ENCODE measurements around the gene GORASP2.
A peak's percentile ranks its signal among the peaks of the same experiment; 100 is the strongest.

Gene GORASP2

DNA sequence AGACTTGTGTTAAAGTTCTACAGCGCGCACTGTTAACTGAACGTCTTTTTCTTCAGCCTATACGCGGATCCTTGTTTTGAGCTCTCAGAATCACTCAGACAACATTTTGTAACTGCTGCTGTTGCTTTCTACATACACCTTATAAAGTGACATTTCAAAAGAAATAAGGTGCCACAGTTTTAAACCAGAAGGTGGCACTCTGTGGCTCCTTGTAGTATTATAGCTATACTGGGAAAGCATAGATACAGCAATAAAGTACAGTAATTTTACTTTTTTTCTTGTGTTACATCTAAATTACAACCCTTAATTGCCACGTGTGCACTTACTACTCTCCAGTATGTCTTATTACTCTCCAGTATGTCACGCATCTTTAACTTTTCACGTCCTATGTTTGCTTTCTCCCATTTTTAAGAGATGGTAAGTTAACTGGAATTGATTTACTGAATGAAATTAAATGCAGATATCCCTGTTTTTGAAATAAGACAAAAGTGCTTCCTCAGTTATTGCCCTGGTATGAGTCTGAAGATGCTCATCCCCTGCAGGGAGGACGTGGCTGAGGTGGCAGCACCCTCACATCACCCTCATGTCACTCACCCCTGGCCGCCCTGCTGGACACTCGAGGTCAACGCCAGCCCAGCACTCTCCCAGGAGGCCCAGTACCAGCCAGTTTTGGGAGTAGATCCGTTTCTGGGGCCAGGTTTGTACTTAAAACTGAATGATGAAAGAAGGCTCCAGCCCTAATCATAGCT, 37.8 kb downstream of the GORASP2 start:
- no peak for DNase-seq (ENCODE audit: low read depth in 2 of 2)

DNA sequence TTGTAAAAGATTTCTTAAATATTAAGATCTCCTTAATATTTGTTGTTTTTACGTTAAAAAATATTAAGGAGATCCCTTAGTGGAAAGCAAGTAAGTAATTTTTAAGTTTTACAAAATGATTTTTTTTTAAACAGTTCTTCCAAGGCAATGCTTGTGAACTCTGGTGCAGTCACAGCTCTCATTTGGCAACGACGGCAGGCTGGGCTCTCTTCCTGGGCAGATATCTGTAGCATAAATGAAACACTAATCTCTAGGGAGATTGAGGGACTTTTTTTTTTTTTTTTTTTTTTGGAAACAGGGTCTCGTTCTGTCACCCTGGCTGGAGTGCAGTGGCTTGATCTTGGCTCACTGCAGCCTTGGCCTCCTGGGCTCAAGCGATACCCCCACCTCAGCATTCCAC, 38.5 kb downstream of the GORASP2 start:
- no peak for DNase-seq (ENCODE audit: low read depth in 2 of 2)

DNA sequence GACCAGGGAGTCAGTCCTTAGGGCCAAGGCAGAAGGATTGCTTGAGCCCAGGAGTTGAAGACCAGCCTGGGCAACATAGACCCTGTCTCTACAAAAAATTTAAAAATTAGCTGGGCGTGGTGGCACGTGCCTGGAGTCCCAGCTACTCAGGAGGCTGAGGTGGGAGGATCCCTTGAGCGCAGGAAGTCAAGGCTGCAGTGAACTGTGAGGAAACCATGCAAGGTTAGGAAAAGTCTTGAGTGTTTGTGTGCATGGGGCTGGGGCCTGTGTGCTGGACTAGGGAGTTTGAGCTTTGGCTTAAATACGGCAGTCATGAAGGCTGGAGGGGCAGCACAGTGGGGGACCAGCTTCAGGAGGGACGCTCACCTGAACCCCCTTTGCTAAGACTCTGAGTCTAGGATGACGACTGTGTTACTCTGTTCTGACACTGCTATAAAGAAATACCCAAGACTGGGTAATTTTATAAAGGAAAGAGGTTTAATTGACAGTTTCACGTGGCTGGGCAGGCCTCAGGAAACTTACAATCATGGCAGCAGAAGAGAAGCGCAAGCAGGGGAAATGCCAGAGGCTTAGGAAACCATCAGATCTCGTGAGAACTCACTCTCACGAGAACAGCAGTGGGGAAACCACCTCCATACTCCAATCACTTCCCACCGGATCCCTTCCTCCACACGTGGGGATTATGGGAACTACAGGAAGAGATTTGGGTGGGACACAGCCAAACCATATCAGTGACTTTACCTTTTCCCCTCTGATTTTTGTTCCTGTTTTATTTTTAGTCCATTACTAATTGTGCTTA, 39.4 kb downstream of the GORASP2 start:
- no peak for DNase-seq (ENCODE audit: low read depth in 2 of 2)

DNA sequence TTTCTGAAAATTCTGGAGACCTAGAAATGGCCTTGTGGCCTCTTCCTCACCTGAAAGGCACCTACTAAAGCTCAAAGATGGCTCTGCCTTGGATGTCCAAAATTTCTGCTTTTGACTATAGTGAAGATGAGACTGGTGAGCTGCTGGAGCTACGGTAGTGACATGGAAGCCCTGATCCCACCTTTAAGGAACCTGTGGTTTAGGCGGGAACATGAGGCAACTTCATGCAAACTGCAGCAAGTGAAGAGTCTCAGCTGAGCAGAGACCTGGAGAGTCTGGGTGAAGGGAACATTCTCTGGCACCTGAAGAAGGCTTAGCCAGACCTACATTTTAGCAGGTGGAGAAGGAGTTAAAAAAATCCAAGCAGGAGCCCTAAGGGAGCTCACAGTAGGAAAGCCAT, 40.0 kb downstream of the GORASP2 start:
- no peak for DNase-seq (ENCODE audit: low read depth in 2 of 2)

DNA sequence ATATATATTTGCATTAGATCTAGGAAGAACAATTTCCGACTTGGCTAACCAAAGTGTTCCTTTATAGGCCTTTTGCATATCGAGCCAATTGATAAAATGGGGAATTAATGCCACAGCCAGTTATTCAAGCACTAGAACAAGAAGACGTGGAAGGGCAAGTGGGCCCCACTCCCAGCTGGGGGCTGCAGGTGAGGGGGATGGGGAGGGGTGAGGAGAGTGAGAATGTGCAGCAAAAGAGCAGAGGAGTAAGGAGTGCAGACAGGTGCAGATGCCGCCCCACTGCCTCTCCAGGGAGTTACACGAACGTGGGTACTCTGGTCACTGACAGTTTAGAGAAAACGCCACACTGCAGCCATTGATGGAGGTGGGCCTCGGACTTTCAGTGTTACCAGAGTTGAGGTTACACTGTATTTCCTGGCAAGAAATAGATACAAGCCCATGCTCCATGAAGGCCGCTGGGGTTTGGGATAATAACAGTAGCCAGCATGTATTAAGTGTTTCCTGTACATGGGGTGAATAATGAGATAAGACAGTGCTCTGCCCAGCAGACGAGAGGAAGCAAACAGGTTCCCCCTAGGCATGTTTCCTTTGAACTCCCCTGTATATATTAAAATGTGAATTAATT, 40.9 kb downstream of the GORASP2 start:
- DNase-seq (ENCODE audit: low read depth in 2 of 2): no peak

DNA sequence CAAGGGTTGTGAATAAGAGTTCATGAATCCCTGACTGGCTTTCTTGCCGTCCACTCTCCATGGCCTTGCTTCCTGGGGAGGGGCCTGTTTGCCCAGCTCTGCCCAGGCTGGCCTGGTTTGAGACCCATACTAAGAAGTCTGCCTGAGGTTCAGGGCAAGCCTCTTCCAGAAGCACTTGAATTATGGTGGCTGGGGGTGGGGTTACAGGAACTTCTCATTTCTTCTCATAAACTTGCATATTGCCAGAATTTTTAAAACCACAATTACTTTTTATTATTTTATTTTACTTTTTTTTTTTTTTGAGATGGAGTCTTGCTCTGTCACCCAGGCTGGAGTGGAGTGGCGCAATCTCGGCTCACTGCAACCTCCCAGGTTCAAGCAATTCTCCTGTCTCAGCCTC, 42.0 kb downstream of the GORASP2 start:
- DNase-seq (ENCODE audit: low read depth in 2 of 2): no peak

DNA sequence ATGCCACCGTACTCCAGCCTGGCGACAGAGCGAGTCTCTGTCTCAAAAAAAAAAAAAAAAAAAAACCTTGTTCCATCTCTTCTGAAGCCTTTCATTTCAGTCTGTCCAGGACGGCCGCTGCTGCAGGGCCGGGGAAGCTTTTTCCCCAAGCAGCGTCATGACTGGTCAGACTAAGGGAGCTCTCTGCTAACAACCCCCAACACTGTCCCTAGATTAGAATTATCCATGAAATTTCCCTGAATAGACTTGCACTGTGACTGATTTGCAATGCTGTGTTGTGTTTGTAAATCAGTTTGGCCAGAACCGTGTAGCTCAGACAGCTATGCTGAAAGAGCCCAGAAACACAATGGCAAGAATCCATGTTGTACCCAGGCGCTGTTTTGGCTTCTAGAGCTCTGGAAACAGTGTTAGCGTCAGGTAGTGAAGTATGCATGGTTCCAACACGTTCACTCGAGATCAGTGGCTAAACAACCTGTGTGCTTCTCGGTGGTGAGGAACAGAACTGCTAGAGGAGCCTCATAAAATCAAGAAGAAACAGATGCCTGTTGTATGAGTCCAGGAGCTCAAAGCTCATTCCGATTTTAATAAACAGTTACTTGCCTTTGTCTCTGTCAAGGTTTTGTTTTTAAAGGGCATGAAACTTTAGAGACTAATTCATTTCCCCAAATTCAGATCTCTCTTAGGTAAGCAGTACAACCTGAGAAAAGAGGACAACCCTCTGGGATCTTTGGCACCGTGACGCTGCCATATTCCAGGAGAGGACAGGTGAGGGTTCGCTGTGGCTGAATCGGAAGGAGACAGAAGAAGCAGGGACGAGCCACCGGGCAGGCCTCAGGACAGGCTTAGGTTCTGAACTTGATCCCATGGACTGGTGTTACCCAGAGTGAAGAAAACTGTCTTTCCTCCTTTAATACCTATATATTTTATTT, 43.5 kb downstream of the GORASP2 start:
- no peak for DNase-seq (ENCODE audit: low read depth in 2 of 2)

DNA sequence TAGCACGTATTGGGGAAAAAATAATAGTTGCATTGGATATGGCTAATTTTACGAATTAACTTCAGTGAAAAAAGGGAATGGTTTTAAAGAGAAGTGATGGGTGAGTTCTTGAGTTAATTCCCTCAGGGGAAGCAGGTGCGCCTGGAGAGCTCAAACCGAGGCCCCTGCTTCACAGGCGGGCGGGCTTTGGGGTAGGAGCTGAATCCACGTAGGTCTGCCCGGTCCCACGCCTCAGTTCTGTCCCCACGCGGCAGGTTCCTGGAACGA, 44.1 kb downstream of the GORASP2 start:
- no peak for DNase-seq (ENCODE audit: low read depth in 2 of 2)

DNA sequence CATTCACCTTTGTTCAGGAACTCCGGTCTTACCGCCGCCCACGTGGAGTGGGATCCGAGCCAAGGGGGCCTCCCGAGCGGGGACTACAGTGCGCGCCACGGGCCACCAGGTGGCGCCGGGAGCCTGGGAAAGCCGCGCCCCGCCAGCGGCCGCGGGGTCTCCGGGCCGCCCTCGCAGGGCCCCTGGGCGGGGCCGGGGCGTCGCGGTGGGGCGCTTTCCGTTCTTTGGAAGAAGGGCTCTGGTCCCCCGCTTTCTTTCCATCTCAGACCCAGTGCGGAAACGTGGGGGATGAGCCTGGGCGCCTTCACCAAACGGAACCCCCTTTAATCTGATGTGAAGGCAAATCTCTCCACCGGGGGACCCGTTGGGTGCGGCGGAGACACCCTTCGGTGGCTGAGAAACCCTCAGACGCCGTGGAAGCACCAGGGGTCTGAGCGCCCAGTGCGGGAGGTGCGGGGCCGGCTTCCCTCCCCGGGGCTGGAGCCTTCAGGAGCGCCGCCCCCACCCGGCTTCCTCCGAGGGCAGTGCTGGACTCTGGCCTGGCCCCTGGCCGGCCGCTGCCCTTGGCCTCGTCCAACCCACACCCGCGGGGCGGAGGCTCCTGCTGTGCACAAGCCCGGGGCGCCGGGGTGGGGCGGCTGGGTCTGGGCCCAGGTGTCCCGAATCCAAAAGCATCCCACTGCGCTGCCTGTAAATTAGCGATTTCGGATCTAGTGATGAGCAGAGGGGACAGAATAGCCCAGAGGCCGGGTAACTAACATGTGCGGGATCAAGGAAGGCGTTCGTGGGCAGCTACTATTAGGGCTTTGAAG, 44.6 kb downstream of the GORASP2 start:
- peak; percentile 78 to 85 for DNase-seq (ENCODE audit: low read depth in 2 of 2)

DNA sequence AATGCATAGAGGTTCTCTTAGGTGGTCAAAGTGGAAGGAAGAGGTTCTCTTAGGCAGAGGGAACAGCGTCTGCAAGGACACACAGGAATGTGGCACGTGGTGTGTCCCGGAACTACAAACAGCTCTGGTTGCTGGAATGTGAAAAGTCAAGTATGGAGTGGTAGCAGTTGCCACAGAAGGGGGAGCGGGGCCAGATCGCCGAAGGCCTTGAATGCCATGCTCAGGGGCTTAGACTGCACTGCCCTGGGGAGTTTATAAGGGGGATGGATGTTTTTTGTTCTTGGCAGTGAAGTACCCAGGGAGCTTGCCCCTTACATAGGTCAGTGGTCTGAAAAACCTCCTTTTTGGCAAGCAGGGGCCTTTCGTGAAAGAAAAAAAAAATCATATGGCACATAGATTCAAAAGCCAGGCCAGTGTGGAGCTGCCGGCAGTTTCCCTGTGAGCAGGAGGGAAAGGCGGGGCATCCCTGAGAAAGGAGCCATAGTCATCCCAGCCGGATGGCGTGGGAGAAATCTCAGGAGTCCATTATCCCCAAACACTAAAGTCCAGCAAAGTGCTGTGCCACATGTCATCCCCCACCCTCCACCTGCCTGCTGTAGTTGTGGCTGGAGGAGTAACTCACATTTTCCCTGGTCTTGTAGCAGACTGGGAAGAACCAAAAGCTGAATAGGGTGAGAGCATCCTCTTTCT, 45.4 kb downstream of the GORASP2 start:
- DNase-seq (ENCODE audit: low read depth in 2 of 2): no peak

DNA sequence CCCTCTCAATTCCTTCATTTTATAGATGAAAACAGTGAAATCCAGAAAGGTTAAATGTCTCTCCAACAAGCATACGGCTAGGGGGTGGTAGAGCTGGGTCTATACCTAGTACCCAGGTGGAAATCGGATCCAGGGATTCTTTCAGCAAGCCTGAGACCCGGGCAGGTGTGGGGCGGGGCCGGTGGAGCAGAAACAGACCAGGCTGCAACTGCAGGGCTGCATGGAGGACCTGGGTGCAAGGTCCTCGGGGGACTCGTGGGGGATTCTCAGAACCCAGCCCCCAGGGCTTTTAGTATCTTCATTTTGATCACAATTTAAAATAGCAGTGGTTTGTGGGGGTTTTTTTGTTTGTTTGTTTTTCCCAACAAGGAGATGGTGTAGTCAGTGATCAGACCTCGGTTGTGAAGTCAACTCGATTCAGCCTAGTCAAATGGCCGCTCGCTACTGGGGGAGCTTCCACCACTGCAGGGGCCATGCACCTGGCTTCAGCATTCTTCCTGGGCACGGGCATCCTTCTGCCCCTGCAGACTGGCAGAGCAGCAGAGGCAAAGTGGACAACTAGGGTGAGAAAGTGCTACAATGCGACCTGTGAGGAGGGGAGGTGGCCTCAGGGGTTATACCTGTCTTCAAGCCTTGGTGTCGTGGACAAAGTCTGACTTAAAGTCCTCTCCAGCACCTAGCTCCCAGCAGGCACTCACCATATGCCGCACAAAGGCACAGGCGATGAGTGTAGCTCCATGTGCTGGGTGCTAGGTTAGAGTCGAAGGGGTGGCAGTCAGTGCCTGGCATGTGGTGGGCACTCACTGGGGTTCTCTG, 46.3 kb downstream of the GORASP2 start:
- no peak for DNase-seq (ENCODE audit: low read depth in 2 of 2)

DNA sequence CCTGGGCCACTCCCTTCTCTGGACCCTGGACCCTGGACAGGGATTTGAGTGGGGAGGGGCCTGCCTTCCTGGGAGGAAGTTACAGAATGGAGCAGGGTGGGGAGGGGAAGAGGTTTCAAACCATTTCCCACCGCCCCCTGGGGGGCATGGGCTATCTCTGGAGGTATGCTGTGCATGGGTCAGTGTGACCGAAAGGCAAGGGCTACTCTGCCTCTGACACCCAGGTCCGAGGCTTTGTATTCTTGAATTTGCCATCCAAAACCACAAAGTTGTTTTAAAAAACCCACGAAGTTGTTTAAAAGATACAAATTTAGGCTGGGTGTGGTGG, 46.9 kb downstream of the GORASP2 start:
- no peak for DNase-seq (ENCODE audit: low read depth in 2 of 2)

DNA sequence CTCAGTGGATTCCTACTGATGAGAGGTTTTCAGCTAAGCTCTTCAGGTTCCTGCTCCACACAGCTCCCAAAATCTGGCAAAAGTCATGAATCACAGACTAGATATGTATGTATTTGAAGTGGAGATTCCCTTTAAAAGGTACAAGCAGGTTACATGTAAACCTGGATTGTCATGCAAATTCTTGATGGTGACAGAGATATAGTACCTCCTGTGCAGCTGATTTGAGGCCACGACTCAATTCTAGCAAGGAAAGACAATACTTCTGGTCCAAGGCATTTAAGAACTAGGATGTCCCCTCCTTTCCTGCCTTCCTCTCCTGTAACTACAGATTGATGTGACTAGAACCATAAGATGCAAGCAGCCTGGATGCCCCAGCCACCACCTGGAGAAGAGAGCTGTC, 55.0 kb downstream of the GORASP2 start:
- DNase-seq (ENCODE audit: low read depth in 2 of 2): no peak

DNA sequence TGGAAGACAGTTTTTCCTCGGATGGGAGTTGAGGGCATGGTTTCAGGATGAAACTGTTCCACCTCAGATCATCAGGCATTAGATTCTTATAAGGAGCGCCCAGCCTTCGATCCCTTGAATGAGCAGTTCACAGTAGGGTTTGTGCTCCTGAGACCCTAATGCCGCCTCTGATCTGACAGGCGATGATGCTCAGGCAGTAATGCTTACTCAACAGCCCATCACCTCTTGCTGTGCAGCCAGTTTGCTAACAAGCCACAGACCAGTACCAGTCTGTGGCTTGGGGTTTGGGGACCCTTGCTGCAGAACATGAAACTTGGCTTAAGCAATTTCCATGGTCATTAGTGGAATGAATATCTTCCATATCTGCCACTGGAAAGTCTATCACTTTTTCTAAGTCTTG, 56.4 kb downstream of the GORASP2 start:
- no peak for DNase-seq (ENCODE audit: low read depth in 2 of 2)

DNA sequence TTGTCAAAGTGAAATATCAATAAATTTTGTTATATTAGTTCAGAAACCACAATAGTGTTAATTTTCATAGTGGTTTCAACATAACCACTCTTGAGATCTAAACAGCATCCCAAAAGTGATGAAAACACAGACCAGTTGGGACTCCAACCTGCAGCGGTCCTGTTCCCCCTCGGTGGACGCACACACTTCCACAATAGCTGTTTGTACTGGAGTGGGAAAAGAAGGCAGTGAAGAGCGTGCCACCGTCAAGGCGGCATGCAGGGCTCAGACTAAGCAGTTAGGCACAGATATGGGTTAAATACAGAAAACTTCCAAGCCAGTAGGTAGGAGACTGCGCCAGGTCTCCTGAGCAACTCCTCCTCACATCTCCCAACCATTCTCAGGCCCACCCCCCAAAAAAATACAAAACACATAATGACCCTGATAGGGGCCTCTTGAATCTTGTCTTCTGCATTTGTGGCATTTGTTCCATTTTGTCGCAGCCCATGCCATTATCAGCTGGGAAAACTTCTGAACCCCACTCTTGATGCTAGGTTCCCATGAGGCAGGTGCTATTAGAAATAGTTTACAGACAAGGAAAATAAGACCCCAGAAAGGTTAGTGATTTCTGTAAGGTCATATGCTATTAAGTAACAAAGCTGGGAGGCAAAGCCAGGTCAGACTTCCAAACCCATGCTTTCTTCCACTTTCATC, 57.7 kb downstream of the GORASP2 start:
- no peak for DNase-seq (ENCODE audit: low read depth in 2 of 2)

DNA sequence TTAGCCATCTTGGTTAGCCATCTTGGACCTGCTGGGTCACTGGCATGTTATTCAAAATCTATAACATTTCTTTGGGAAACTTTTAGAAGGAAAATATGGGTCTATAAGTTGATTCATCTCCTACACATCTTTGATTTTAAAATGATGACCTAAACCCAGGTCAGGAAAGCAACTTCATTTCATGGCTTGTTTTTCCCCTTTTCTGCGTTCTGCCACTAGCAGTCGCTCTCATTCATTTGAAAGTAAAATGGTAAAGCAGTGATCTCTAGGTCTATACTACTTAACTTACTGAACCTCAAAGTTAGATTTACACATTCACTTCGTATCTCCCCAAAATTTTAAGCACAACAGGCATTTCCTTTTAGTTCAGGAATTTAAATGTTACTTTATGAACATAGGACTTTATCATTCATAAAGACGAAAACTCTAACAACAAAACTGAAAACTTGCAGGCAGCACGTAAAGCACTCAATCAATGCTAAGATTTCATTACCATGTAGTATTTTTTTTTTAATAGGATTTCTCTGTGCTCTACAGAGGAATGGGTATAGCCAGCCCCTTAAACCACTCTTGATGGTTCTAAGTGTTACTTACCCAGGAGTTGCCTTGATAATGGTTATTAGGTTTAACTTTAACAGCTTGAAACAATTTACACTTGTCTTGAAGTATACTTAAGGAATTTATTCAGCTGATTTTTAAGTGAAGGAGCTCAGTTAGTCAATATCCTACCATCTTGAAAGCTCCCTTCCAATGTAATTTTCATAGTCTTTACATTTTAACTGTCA, 62.5 kb downstream of the GORASP2 start:
- no peak for DNase-seq (ENCODE audit: low read depth in 2 of 2)

DNA sequence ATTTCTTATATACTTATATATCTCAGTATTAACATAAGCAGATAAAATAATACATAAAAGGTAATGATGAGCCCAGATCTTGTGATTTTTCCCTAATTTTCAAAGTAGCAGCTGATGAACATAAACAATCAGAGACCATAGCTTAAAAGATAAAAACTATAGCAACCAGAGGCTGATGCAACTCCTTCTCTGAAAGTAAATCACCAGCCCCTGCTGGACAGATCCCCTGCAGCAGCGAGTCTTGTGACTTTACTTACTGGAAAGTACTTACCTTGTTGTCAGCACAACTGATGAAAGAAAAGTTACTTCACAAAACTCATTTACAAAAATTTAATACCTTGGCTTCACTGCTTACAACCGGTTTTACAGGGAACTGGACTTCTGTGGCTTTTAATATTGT, 67.3 kb downstream of the GORASP2 start:
- DNase-seq (ENCODE audit: low read depth in 2 of 2): no peak

DNA sequence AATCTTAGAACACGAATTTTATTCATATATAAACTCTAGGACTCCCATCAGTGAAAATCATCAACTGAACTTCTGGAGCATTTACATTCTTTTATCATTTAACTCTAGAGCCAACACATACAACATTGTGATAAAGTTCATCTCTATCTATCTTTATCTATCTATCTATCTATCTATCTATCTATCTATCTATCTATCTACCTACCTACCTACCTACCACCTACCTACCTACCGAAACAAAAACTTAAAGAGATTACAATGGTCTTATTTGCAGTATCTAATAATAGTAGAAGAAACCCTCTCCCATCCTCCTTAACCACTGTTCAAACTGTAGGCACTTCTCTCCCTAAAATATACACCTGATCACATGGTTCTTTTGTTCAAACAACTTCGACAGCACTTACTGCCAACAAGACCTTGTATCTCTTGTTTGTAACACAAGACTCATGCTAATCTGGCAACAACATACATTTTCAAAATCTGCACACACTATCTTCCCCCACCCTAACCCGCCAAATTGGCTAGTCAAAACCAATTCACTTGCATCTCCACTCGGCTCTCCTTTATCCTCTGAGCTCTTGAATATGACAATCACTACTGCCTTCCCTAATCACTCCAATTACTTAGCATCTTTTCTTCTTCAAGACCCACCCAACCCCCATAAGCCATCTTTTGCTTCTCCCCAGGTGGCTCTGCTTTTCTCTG, 69.0 kb downstream of the GORASP2 start:
- no peak for DNase-seq (ENCODE audit: low read depth in 2 of 2)
